WI38 (cell line): ENCODE results near the gene SLC18B1.

ENCODE experiments used
- H3K4me3 ChIP-seq: 2 replicates; pipeline ENCODE4 v1.5.1; 2011; ENCODE audit warnings: low read depth, mild to moderate bottlenecking, control low read depth, low read length
- CTCF ChIP-seq: IDR thresholded peaks from 2 replicates; pipeline ENCODE4 v1.5.1; 2012; ENCODE audit warnings: low read depth, mild to moderate bottlenecking, control low read depth, low read length

SLC18B1 gene

GRCh38 chr6:132819405-132820161, 21.1 kb upstream of the SLC18B1 start:
- H3K4me3 ChIP-seq: no peak overlapping the region
- no peak for TF ChIP-seq CTCF

GRCh38 chr6:132818404-132819359, 20.2 kb upstream of the SLC18B1 start:
- H3K4me3 ChIP-seq: no peak overlapping the region
- no peak for TF ChIP-seq CTCF

- no peak for TF ChIP-seq CTCF
- no peak overlapping the region for H3K4me3 ChIP-seq
Measured at GRCh38 chr6:132817554-132818403, 19.3 kb upstream of the SLC18B1 start.

- peak overlapping the region; percentile 97 for H3K4me3 ChIP-seq
- no peak for TF ChIP-seq CTCF
Measured at GRCh38 chr6:132816660-132817059, 18.2 kb upstream of the SLC18B1 start.

- peak overlapping the region; percentile 97 for H3K4me3 ChIP-seq
- no peak for TF ChIP-seq CTCF
Measured at GRCh38 chr6:132814716-132815570, 16.5 kb upstream of the SLC18B1 start.

- no peak for TF ChIP-seq CTCF
- H3K4me3 ChIP-seq: peak overlapping the region; percentile 78
Measured at GRCh38 chr6:132813173-132813856, 14.9 kb upstream of the SLC18B1 start.
